HCT116 (cell line): Measurements from ENCODE around the gene MAGEA2B.

Source experiments
- CBX3 ChIP-seq: IDR thresholded peaks from 2 replicates; pipeline ENCODE4 v1.6.1; 2012; ENCODE audit warnings: low read depth
- EZH2 ChIP-seq: fragments of 200-600 bp; sonication (generic); IDR thresholded peaks from 2 replicates; pipeline ENCODE4 v1.6.1; 2017; ENCODE audit warnings: antibody characterized with exemption, mixed run types
- FOSL1 ChIP-seq: IDR thresholded peaks from 2 replicates; pipeline ENCODE4 v1.6.1; 2012; ENCODE audit warnings: low read depth
- MAX ChIP-seq: IDR thresholded peaks from 2 replicates; pipeline ENCODE4 v1.6.1; 2012
- POLR2A ChIP-seq: IDR thresholded peaks from 2 replicates; pipeline ENCODE4 v1.7.0; 2011; ENCODE audit warnings: borderline replicate concordance; ENCODE audit not compliant: insufficient read depth, insufficient read length; ENCODE audit errors: extremely low read depth
- POLR2AphosphoS5 ChIP-seq: IDR thresholded peaks from 2 replicates; pipeline ENCODE4 v1.6.1; 2011; ENCODE audit warnings: mild to moderate bottlenecking, low read depth, low read length, moderate library complexity
- RAD21 ChIP-seq: IDR thresholded peaks from 2 replicates; pipeline ENCODE4 v1.6.1; 2012; ENCODE audit warnings: low read depth, mild to moderate bottlenecking
- SP1 ChIP-seq: IDR thresholded peaks from 2 replicates; pipeline ENCODE4 v1.6.1; 2012; ENCODE audit warnings: low read depth
- SRF ChIP-seq: IDR thresholded peaks from 2 replicates; pipeline ENCODE4 v1.6.1; 2012; ENCODE audit warnings: low read depth
- YY1 ChIP-seq: IDR thresholded peaks from 2 replicates; pipeline ENCODE4 v1.6.1; 2011; ENCODE audit warnings: low read length, low read depth, moderate library complexity, mild to moderate bottlenecking; ENCODE audit not compliant: insufficient replicate concordance; ENCODE audit errors: extremely low read depth
- ZBTB33 ChIP-seq: IDR thresholded peaks from 2 replicates; pipeline ENCODE4 v1.6.1; 2011; ENCODE audit warnings: mild to moderate bottlenecking, low read length, moderate library complexity; ENCODE audit not compliant: insufficient replicate concordance; ENCODE audit errors: extremely low read depth
- ZNF274 ChIP-seq: fragments of 200-500 bp; sonication (Bioruptor generic); IDR thresholded peaks from 2 replicates; pipeline ENCODE4 v1.6.1; 2014; ENCODE audit warnings: mild to moderate bottlenecking, low read depth, low read length, inconsistent platforms
- TF ChIP-seq, protein P1 (sequence below), 3 experiments: fragments of 200-600 bp in 1 of 3; sonication (generic) in 1 of 3; IDR thresholded peaks in 2 of 3; conservative IDR thresholded peaks in 1 of 3; 2 replicates each; pipeline ENCODE4 v1.5.1; 2012 to 2017; ENCODE audit warnings: low read depth in 2 of 3, low read length in 2 of 3, antibody characterized with exemption in 1 of 3, borderline replicate concordance in 1 of 3, control low read depth in 1 of 3, mild to moderate bottlenecking in 1 of 3, mixed read lengths in 1 of 3, mixed run types in 1 of 3, moderate library complexity in 1 of 3; ENCODE audit not compliant: insufficient read depth in 1 of 3
- TF ChIP-seq, protein P2 (sequence below): IDR thresholded peaks from 2 replicates; pipeline ENCODE4 v1.6.1; 2012; ENCODE audit warnings: low read depth

GRCh38 chrX:152733261-152733975, 19.0 kb downstream of the MAGEA2B start, which contains the start of the genes CSAG1 and MAGEA12:
- TF ChIP-seq POLR2A (no peak), MAX (no peak), POLR2AphosphoS5 (no peak), EZH2 (no peak), FOSL1 (no peak), SRF (no peak), YY1 (no peak), ZNF274 (no peak), CBX3 (no peak), RAD21 (no peak), ZBTB33 (no peak), SP1 (no peak)
- TF ChIP-seq, protein P1, sequence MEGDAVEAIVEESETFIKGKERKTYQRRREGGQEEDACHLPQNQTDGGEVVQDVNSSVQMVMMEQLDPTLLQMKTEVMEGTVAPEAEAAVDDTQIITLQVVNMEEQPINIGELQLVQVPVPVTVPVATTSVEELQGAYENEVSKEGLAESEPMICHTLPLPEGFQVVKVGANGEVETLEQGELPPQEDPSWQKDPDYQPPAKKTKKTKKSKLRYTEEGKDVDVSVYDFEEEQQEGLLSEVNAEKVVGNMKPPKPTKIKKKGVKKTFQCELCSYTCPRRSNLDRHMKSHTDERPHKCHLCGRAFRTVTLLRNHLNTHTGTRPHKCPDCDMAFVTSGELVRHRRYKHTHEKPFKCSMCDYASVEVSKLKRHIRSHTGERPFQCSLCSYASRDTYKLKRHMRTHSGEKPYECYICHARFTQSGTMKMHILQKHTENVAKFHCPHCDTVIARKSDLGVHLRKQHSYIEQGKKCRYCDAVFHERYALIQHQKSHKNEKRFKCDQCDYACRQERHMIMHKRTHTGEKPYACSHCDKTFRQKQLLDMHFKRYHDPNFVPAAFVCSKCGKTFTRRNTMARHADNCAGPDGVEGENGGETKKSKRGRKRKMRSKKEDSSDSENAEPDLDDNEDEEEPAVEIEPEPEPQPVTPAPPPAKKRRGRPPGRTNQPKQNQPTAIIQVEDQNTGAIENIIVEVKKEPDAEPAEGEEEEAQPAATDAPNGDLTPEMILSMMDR (IDR thresholded peaks at IDR 0.05 in 2 of 3, conservative IDR thresholded peaks at IDR 0.05 in 1 of 3; ENCODE audit: borderline replicate concordance in 1 of 3, insufficient read depth in 1 of 3, low read depth in 2 of 3, low read length in 2 of 3) = no peak
- TF ChIP-seq, protein P2, sequence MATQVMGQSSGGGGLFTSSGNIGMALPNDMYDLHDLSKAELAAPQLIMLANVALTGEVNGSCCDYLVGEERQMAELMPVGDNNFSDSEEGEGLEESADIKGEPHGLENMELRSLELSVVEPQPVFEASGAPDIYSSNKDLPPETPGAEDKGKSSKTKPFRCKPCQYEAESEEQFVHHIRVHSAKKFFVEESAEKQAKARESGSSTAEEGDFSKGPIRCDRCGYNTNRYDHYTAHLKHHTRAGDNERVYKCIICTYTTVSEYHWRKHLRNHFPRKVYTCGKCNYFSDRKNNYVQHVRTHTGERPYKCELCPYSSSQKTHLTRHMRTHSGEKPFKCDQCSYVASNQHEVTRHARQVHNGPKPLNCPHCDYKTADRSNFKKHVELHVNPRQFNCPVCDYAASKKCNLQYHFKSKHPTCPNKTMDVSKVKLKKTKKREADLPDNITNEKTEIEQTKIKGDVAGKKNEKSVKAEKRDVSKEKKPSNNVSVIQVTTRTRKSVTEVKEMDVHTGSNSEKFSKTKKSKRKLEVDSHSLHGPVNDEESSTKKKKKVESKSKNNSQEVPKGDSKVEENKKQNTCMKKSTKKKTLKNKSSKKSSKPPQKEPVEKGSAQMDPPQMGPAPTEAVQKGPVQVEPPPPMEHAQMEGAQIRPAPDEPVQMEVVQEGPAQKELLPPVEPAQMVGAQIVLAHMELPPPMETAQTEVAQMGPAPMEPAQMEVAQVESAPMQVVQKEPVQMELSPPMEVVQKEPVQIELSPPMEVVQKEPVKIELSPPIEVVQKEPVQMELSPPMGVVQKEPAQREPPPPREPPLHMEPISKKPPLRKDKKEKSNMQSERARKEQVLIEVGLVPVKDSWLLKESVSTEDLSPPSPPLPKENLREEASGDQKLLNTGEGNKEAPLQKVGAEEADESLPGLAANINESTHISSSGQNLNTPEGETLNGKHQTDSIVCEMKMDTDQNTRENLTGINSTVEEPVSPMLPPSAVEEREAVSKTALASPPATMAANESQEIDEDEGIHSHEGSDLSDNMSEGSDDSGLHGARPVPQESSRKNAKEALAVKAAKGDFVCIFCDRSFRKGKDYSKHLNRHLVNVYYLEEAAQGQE = no peak
